Raji (cell line): ENCODE measurements around the gene GJC2.

Experiments
- POLR2A ChIP-seq: IDR thresholded peaks from 2 replicates; pipeline ENCODE4 v1.6.1; 2011; ENCODE audit warnings: low read depth, low read length, control low read depth; ENCODE audit not compliant: insufficient read depth

The GJC2 gene

DNA sequence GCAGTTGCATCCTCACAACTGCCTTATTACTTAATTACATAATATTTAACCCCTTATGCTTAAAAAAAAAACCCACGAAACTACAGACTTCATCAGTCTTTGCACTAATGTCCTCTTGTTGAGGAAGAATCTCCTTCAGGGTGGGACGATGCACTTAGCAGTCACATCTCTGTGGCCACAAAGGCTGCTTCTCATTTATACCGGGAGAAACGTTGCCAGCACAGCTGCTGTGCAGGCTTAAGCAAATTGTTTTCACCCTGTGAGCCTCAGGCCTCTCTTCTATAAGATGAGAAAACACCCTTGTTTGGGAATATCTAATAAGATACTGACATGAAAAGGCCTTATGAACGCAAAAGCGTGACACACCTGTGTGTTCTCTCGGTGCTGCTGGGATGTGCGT lies 55.2 kb downstream of the GJC2 start:
- no peak for TF ChIP-seq POLR2A

- TF ChIP-seq POLR2A = no peak
These were observed 56.1 kb downstream of the GJC2 start for GRCh38 chr1:228205526-228206436.

GRCh38 chr1:228206582-228207351 lies 57.0 kb downstream of the GJC2 start:
- TF ChIP-seq POLR2A = no peak

DNA sequence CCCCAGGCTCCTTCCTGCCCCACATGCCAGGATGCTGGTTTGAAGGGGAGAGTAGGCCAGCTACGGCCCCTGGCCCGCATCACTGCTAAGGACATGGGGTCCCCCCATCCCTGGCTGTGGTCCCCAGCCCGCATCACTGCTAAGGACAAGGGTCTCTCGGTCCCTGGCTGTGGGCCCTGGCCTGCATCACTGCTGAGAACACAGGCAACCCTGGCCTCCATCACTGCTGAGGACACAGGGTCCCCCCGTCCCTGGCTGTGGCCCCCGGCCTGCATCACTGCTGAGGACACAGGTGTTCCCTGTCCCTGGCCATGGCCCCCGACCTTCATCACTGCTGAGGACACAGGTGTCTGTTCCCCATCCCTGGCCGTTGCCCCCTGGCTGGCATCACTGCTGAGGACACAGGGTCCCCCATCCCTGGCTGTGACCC lies 57.7 kb downstream of the GJC2 start:
- no peak for TF ChIP-seq POLR2A

GRCh38 chr1:228207851-228208821 lies 58.4 kb downstream of the GJC2 start, which contains the start of gene OBSCN:
Gene OBSCN (plus strand): TSS chr1:228208044. CDS start chr1:228211784, 3,740 bp downstream.
- no peak for TF ChIP-seq POLR2A

GRCh38 chr1:228208831-228209551 lies 59.3 kb downstream of the GJC2 start:
- TF ChIP-seq POLR2A = no peak
